ENCODE data around the gene KRT74. TPM values are rescaled to one million over a fixed set of nuclear protein-coding genes. Genes with fewer than 3 reads are reported as not detected.

Gene KRT74
- total and polyA plus RNA-seq, 5 donors: 0.14 to 2.2 (median 0.82) TPM

DNA sequence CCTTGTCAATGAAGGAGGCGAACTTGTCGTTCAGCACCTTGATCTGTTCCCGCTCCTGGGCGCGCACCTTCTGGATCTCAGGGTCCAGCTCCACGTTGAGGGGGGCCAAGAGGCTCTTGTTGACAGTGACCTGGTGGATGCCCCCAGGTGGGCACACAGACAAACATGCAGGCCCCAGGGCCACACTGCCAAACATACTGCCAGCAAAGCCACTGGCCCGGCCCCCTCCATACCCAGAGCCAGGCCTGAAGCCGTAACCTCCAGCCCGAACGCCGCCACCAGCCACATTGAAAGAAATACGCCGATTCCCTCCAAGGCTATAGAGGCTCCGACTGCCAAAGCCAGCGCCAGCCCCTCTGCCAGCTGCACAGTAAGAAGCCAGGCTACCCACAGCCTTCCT is 337 bp downstream of the KRT74 start:
- no peaks in the 10 kb centered on the region for H3K4me1 ChIP-seq (ENCODE audit: control insufficient read depth, insufficient read depth, low read length)
- no peak for DNase-seq
- intact Hi-C loops (cut with DNase I): no loop called here
- no peak overlapping the region for H3K27ac ChIP-seq (ENCODE audit: low read length)
- no peak for ATAC-seq
- no peak overlapping the region for H3K4me3 ChIP-seq (ENCODE audit: low read length)
- H3K9me3 ChIP-seq (ENCODE audit: control insufficient read depth, low read length): no peaks in the 10 kb centered on the region
- WGBS: 93% methylated on average over 15 of the region's 15 CpGs
- no peaks in the 10 kb centered on the region for H3K27me3 ChIP-seq (ENCODE audit: control insufficient read depth, insufficient read depth)

DNA sequence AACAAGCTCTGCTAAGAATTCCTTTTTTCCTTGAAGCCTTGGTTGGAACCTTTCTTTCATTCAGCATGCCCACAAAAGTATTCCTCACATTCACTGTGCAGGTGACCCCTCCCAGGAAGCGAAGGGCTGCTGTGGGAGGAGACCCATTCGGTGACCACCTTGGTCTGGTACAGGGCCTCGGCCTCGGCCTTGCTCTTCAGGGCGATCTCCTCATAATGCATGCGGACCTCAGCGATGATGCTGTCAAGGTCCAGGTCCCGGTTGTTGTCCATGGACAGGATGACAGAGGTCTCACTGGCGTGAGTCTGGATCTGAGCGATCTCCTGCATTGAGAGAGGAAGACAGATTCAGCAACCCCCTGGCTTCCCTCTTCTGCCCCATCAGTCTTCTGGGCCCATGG is 3.1 kb downstream of the KRT74 start:
- Histone ChIP-seq H3K27ac (ENCODE audit: low read length) (no peak overlapping the region), H3K9me3 (ENCODE audit: control insufficient read depth, low read length) (no peaks in the 10 kb centered on the region), H3K27me3 (ENCODE audit: control insufficient read depth, insufficient read depth) (no peaks in the 10 kb centered on the region), H3K4me1 (ENCODE audit: control insufficient read depth, insufficient read depth, low read length) (peaks cover 2% of the 10 kb centered on the region), H3K4me3 (ENCODE audit: low read length) (no peak overlapping the region)
- 95% methylated on average over 10 of the region's 10 CpGs for WGBS
- ATAC-seq (no peak), DNase-seq (no peak)
- intact Hi-C loops (cut with DNase I): no loop called here

DNA sequence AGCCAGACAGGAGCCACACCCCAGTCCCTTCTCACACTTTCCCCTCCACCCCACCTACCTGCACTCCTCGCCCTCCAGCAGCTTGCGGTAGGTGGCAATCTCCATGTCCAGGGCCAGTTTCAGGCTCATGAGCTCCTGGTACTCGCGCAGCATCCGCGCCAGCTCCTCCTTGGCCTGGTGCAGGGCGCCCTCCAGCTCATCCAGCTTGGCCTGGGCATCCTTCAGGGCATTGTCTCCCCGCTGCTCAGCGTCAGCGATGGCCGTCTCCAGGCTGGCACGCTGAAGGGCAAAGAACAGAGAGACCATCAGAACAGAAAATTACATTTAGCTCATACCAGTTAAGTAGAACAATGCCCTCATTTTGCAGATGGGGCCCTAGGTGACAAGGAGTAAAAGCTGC is 5.5 kb downstream of the KRT74 start:
- H3K4me3 ChIP-seq (ENCODE audit: low read length): no peak overlapping the region
- intact Hi-C loops (cut with DNase I): no loop called here
- H3K27me3 ChIP-seq (ENCODE audit: control insufficient read depth, insufficient read depth): no peaks in the 10 kb centered on the region
- H3K4me1 ChIP-seq (ENCODE audit: control insufficient read depth, insufficient read depth, low read length): peaks cover 2% of the 10 kb centered on the region
- DNase-seq (peak in 1 of 3 donors; percentile 40), ATAC-seq (no peak)
- 87% methylated on average over 12 of the region's 12 CpGs for whole genome bisulfite sequencing
- no peak overlapping the region for H3K27ac ChIP-seq (ENCODE audit: low read length)
- H3K9me3 ChIP-seq (ENCODE audit: control insufficient read depth, low read length): no peaks in the 10 kb centered on the region

DNA sequence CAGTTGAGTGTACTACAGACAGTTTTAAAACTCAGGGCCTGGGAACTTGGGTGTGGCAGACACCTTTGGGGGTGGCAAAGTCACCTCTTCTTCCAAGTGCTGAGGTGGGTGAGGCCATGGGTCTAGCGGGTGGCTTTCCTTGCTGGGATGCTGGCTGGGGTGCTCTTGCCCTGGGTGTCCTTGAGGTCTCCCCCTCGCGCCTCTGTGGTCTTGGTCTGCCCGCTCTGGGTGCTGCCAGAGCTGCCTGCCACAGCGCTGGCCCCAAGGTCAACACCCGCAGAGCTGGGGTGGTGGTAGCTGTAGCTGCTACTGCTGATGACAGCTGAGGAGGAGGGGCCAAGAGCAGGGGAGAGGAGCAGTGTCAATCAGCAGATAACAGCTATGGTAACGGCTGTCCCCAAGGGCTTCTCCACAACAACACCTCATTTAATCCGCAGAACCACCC is 6.8 kb downstream of the KRT74 start:
- DNase-seq: peak; percentile 60 to 86 (median 83)
- Histone ChIP-seq H3K27me3 (ENCODE audit: control insufficient read depth, insufficient read depth) (no peaks in the 10 kb centered on the region), H3K4me1 (ENCODE audit: control insufficient read depth, insufficient read depth, low read length) (peaks cover 2% of the 10 kb centered on the region), H3K27ac (ENCODE audit: low read length) (peak overlapping the region; percentile 5), H3K9me3 (ENCODE audit: control insufficient read depth, low read length) (no peaks in the 10 kb centered on the region), H3K4me3 (ENCODE audit: low read length) (no peak overlapping the region)
- peak; percentile 93 for ATAC-seq
- WGBS: 33% methylated on average over 8 of the region's 8 CpGs
- intact Hi-C loops (cut with DNase I): no loop called here

DNA sequence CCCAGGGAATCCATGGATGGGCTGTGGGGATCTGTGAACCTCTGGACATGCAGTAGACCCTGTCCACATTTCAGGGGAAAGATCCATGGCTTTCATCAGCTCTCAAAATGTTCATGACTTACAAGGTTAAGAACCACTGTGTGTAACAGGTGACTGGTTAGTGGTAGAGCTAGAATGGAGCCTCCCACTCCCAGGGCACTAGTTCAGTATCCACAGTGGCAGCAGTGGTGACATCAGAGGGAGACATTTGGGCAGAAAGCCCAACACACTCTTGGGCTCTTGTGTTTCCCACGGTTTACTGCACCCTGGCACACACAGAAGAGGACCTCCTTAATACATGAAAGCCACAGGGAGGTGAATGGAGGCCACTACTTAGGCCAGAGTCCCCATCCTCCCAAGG is 9.1 kb downstream of the KRT74 start:
- DNase-seq: no peak
- intact Hi-C loops (cut with DNase I): no loop called here
- 44% methylated on average over 1 of the region's 1 CpG for WGBS

DNA sequence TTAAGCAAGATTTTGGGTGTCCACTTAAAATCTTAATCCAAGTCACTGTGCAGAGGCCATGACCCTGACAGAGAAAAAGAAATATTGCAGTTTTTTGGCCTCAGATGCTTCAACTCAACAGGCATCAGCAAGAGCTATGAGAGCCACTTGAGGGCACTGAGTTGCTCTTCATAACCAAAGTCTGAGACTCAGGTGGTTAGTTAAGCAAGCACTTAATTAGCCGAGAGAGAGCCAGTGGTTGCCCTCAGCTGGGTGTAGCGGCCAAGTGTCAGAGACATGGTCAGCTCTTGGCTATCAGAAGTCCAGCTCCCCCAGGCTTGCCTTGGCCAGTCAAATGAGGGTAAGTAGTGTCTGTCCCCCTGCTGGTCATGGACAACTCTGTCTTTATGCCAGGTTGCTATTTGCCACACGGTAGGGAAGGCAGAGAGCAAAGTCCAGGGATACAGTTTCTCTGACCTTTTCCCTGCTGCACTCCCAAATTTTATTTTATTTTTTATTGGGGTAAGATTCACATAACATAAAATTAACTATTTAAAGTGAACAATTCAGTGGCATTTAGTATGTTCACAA is 11.7 kb downstream of the KRT74 start:
- Histone ChIP-seq H3K9me3 (ENCODE audit: control insufficient read depth, low read length) (no peaks in the 10 kb centered on the region), H3K27me3 (ENCODE audit: control insufficient read depth, insufficient read depth) (no peaks in the 10 kb centered on the region), H3K27ac (ENCODE audit: low read length) (no peak overlapping the region), H3K4me3 (ENCODE audit: low read length) (no peak overlapping the region), H3K4me1 (ENCODE audit: control insufficient read depth, insufficient read depth, low read length) (peaks cover 2% of the 10 kb centered on the region)
- intact Hi-C loops (cut with DNase I): no loop called here
- 63% methylated on average over 3 of the region's 3 CpGs for WGBS
- no peak for DNase-seq
- no peak for ATAC-seq

More for the DNA sequence above, 9.1 kb downstream of the KRT74 start:
- H3K9me3 ChIP-seq (ENCODE audit: control insufficient read depth, low read length): no peaks in the 10 kb centered on the region
- no peaks in the 10 kb centered on the region for H3K27me3 ChIP-seq (ENCODE audit: control insufficient read depth, insufficient read depth)
- no peak for ATAC-seq
- no peak overlapping the region for H3K4me3 ChIP-seq (ENCODE audit: low read length)
- peaks cover 2% of the 10 kb centered on the region for H3K4me1 ChIP-seq (ENCODE audit: control insufficient read depth, insufficient read depth, low read length)
- H3K27ac ChIP-seq (ENCODE audit: low read length): no peak overlapping the region

DNA sequence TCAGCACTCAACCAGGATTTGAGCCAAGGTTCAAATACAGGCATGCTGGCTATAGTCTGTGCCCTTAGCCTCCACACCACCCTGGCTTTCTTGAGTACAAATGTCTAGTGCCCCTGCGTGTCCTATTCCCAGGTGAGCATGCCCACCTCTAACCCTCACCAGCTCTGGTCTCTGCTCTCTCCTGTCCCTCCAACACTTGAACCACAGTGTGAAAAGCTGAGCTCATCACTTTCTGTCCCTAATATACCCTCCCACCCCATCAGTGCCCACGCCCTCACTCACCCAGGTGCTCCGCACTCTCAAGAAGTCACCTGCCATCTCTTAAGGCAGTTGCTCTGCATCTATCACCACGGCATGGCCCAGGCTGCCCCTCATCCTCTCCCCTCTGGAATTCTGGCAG is 13.7 kb downstream of the KRT74 start:
- no peak for DNase-seq
- Histone ChIP-seq H3K9me3 (ENCODE audit: control insufficient read depth, low read length) (no peaks in the 10 kb centered on the region), H3K4me3 (ENCODE audit: low read length) (no peak overlapping the region), H3K27ac (ENCODE audit: low read length) (no peak overlapping the region), H3K27me3 (ENCODE audit: control insufficient read depth, insufficient read depth) (no peaks in the 10 kb centered on the region), H3K4me1 (ENCODE audit: control insufficient read depth, insufficient read depth, low read length) (no peaks in the 10 kb centered on the region)
- no peak for ATAC-seq
- 78% methylated on average over 4 of the region's 4 CpGs for WGBS
- intact Hi-C loops (cut with DNase I): no loop called here

DNA sequence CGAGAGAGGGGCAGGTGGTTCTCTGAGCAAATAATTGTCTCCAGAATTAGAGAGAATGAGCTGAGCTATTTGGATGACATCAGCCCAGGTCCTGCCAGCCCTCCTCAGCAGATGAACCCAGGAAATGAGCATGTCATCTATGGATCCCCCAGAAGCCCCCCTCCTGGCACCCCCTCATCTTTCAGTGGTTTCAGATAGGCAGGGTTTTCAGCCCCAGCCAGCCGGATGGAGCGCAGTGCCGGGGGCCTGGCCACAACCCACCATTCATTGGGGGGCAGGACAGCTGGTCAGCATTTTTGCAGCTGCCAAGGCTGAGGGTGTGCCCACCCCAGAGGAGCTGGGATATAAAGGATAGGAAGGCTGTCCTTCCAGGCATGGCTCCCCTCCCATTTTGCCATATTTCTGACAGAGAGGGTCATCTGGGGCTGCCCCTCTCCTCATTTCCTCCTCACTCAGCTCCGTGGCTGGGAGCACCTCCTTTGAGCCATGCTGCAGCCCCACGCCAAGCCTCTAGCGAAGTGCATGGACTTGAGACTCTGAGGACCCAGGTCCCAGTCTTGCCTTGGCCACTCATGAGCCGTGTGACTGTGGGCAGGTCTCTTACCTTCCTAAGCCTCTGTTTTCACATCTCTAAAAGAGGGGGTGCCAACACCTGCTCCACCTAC is 14.7 kb downstream of the KRT74 start:
- no peaks in the 10 kb centered on the region for H3K9me3 ChIP-seq (ENCODE audit: control insufficient read depth, low read length)
- H3K27me3 ChIP-seq (ENCODE audit: control insufficient read depth, insufficient read depth): no peaks in the 10 kb centered on the region
- no peak overlapping the region for H3K27ac ChIP-seq (ENCODE audit: low read length)
- DNase-seq: peak in 1 of 3 donors; percentile 31
- H3K4me3 ChIP-seq (ENCODE audit: low read length): no peak overlapping the region
- ATAC-seq: no peak
- intact Hi-C loops (cut with DNase I): no loop called here
- H3K4me1 ChIP-seq (ENCODE audit: control insufficient read depth, insufficient read depth, low read length): no peaks in the 10 kb centered on the region
- WGBS: 77% methylated on average over 8 of the region's 8 CpGs

DNA sequence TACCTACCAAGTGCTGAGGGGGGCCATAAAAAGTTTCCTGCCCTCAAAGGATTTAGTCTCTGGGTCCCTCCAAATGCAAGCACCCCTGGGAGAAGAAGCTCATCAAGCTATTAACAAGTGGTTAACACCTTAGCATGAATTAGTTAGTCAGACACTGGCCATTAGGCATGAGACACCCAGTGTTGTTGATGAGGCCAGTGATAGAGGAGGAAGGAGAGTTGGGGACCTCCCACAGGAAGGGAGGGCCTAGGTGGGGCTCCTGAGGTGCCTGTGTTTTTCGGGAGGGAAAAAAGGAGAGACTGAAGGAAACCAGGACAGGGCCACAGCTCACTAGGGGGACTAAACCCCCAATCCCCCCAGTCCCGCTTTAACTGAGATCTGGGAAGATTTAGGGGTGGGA is 16.2 kb downstream of the KRT74 start:
- no peak for ATAC-seq
- intact Hi-C loops (cut with DNase I): no loop called here
- Histone ChIP-seq H3K27me3 (ENCODE audit: control insufficient read depth, insufficient read depth) (no peaks in the 10 kb centered on the region), H3K9me3 (ENCODE audit: control insufficient read depth, low read length) (no peaks in the 10 kb centered on the region), H3K4me1 (ENCODE audit: control insufficient read depth, insufficient read depth, low read length) (no peaks in the 10 kb centered on the region), H3K27ac (ENCODE audit: low read length) (no peak overlapping the region), H3K4me3 (ENCODE audit: low read length) (no peak overlapping the region)
- DNase-seq: no peak
- 65% methylated on average over 2 of the region's 2 CpGs for WGBS

DNA sequence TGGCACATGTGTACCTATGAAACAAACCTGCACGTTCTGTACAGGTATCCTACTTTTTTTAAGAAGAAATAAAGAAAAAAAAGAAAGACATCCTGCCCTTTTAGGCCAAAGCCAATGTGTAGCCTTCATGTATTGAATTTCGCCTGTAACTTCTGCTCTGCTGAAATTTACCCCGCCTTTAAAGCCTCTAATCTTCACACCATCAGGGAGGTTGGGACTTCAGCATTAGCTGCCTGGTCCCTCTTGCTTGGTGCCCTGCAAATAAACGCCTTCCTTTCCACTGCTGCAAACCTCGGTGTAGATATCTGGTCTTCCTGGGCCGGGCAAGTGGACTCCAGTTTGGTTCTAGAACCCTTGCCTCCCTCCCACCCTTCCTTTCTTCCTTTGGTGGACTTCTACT is 18.1 kb downstream of the KRT74 start:
- no peak overlapping the region for H3K4me3 ChIP-seq (ENCODE audit: low read length)
- no peaks in the 10 kb centered on the region for H3K4me1 ChIP-seq (ENCODE audit: control insufficient read depth, insufficient read depth, low read length)
- 76% methylated on average over 6 of the region's 6 CpGs for WGBS
- ATAC-seq (no peak), DNase-seq (no peak)
- H3K27ac ChIP-seq (ENCODE audit: low read length): no peak overlapping the region
- intact Hi-C loops (cut with DNase I): no loop called here
- no peaks in the 10 kb centered on the region for H3K9me3 ChIP-seq (ENCODE audit: control insufficient read depth, low read length)
- no peaks in the 10 kb centered on the region for H3K27me3 ChIP-seq (ENCODE audit: control insufficient read depth, insufficient read depth)

DNA sequence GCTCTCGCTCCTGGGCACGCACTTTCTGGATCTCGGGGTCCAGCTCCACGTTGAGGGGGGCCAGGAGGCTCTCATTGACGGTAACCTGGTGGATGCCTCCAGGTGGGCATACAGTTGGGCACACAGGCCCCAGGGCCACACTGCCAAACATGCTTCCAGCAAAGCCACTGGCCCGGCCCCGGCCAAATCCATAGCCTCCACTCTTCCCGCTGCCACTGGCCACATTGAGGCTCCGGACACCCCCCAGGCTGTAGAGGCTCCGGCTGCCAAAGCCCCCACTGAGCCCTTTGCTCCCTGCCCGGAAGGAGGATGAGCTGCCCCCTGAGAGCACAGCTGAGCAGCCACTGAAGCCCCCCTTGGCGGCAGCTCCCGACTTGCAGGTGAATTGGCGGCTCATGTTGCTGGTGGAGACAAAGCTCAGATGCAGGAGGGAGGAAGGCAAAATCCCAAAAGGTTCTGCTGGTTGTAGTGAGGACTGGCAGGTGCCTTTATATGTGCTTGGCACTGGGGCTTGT is 20.9 kb downstream of the KRT74 start, which contains the start of gene KRT71:
TSS of gene KRT71 (minus strand) at position 465 of the 515 bp plus-strand sequence. CDS start at position 397, 68 bp downstream.
- Histone ChIP-seq H3K27me3 (ENCODE audit: control insufficient read depth, insufficient read depth) (no peaks in the 10 kb centered on the region), H3K9me3 (ENCODE audit: control insufficient read depth, low read length) (no peaks in the 10 kb centered on the region), H3K4me1 (ENCODE audit: control insufficient read depth, insufficient read depth, low read length) (no peaks in the 10 kb centered on the region), H3K27ac (ENCODE audit: low read length) (no peak within 1 kb of the TSS), H3K4me3 (ENCODE audit: low read length) (no peak within 1 kb of the TSS)
- intact Hi-C loops (cut with DNase I): no loop called here
- ATAC-seq (no peak), DNase-seq (no peak)
- WGBS: 88% methylated on average over 14 of the region's 14 CpGs
